HG02938 (cell line): ENCODE data around the gene ARL2BP.
"Not testable (repeated sequence)": the region's sequence is repeated elsewhere in the genome, so short reads cannot be mapped to it uniquely, and the experiment has no call there.

Experiments used
- ATAC-seq: cut with Tn5 transposase; IDR thresholded peaks from one replicate; pipeline ENCODE4 v1.9.1; 2021; ENCODE audit warnings: mild to moderate bottlenecking, moderate library complexity; ENCODE audit not compliant: unreplicated experiment

Gene ARL2BP

GRCh38 chr16:57244767-57245471 lies at the start of gene ARL2BP:
Gene ARL2BP, plus strand, starts transcription at chr16:57245259. Its CDS starts 109 bp downstream, at chr16:57245368.
- ATAC-seq: peak; percentile 90

- no peak for ATAC-seq
These were observed 48.8 kb upstream of the ARL2BP start for GRCh38 chr16:57196286-57196685.

- no peak for ATAC-seq
These were observed 48.3 kb upstream of the ARL2BP start for GRCh38 chr16:57196753-57197152.

- not testable (repeated sequence) for ATAC-seq
These were observed 44.7 kb upstream of the ARL2BP start for GRCh38 chr16:57200321-57200720.

GRCh38 chr16:57200926-57201325 lies 44.1 kb upstream of the ARL2BP start:
- not testable (repeated sequence) for ATAC-seq

- ATAC-seq: no peak
These were observed 42.8 kb upstream of the ARL2BP start for GRCh38 chr16:57202095-57202886.

GRCh38 chr16:57203451-57203850 lies 41.6 kb upstream of the ARL2BP start:
- no peak for ATAC-seq

GRCh38 chr16:57204675-57205074 lies 40.4 kb upstream of the ARL2BP start:
- no peak for ATAC-seq

- ATAC-seq: no peak
These were observed 36.1 kb upstream of the ARL2BP start for GRCh38 chr16:57208926-57209325.

- no peak for ATAC-seq
These were observed 35.3 kb upstream of the ARL2BP start for GRCh38 chr16:57209780-57210179.

- ATAC-seq: no peak
These were observed 31.6 kb upstream of the ARL2BP start for GRCh38 chr16:57213462-57213861.

GRCh38 chr16:57216968-57217367 lies 28.1 kb upstream of the ARL2BP start:
- ATAC-seq: no peak

GRCh38 chr16:57223057-57223456 lies 22.0 kb upstream of the ARL2BP start:
- no peak for ATAC-seq

GRCh38 chr16:57224651-57225335 lies 20.3 kb upstream of the ARL2BP start:
- no peak for ATAC-seq

- no peak for ATAC-seq
These were observed 19.1 kb upstream of the ARL2BP start for GRCh38 chr16:57225978-57226377.

GRCh38 chr16:57226701-57227621 lies 18.1 kb upstream of the ARL2BP start:
- no peak for ATAC-seq

- ATAC-seq: no peak
These were observed 16.0 kb upstream of the ARL2BP start for GRCh38 chr16:57229079-57229478.

- no peak for ATAC-seq
These were observed 13.2 kb upstream of the ARL2BP start for GRCh38 chr16:57231821-57232350.

GRCh38 chr16:57233944-57234706 lies 10.9 kb upstream of the ARL2BP start:
- no peak for ATAC-seq

GRCh38 chr16:57234707-57235092 lies 10.4 kb upstream of the ARL2BP start:
- no peak for ATAC-seq
